GM23338 (cell line): ENCODE data around the gene PA2G4. TPM values are rescaled to one million over a fixed set of nuclear protein-coding genes. Genes with fewer than 3 reads are reported as not detected.
A peak's percentile ranks its signal among the peaks of the same experiment; 100 is the strongest.

ENCODE experiments used
- ATAC-seq: fragments of 200-7000 bp; cut with Tn5 transposase; 3 replicates; pipeline ENCODE4 v1.9.1; 2020
- DNase-seq: peaks from one replicate; pipeline ENCODE4 v3.0.0-alpha.2; 2015; ENCODE audit warnings: low spot score
- H2AFZ ChIP-seq: fragments of 200-600 bp; sonication (generic); 2 replicates; pipeline ENCODE4 v1.8.0; 2016; ENCODE audit warnings: antibody characterized with exemption, mild to moderate bottlenecking, moderate library complexity
- H3F3A ChIP-seq: fragments of 200-600 bp; sonication (generic); replicated peaks from 2 replicates; pipeline ENCODE4 v1.8.0; 2017; ENCODE audit warnings: antibody characterized with exemption, mixed run types, low read depth
- H3K27ac ChIP-seq: fragments of 200-600 bp; sonication (generic); 2 replicates; pipeline ENCODE4 v1.6.1; 2016; ENCODE audit warnings: low read depth
- H3K27me3 ChIP-seq: fragments of 200-600 bp; sonication (generic); 2 replicates; pipeline ENCODE4 v1.8.0; 2016; ENCODE audit warnings: mild to moderate bottlenecking, mixed run types, moderate library complexity; ENCODE audit not compliant: insufficient read depth
- H3K36me3 ChIP-seq: fragments of 200-600 bp; sonication (generic); 2 replicates; pipeline ENCODE4 v1.8.0; 2016; ENCODE audit warnings: mild to moderate bottlenecking; ENCODE audit not compliant: insufficient read depth
- H3K4me1 ChIP-seq: fragments of 200-600 bp; sonication (generic); 2 replicates; pipeline ENCODE4 v1.8.0; 2016; ENCODE audit warnings: mild to moderate bottlenecking, moderate library complexity; ENCODE audit not compliant: insufficient read depth
- H3K4me2 ChIP-seq: fragments of 200-600 bp; sonication (generic); 2 replicates; pipeline ENCODE4 v1.7.1; 2017; ENCODE audit warnings: mixed run types
- H3K4me3 ChIP-seq: fragments of 200-600 bp; sonication (generic); 2 replicates; pipeline ENCODE4 v1.6.1; 2016; ENCODE audit warnings: mixed run types
- H3K79me2 ChIP-seq: fragments of 200-600 bp; sonication (generic); replicated peaks from 2 replicates; pipeline ENCODE4 v1.8.0; 2017; ENCODE audit warnings: mild to moderate bottlenecking; ENCODE audit not compliant: insufficient read depth
- H3K9me2 ChIP-seq: fragments of 200-600 bp; sonication (generic); 2 replicates; pipeline ENCODE4 v1.8.0; 2017; ENCODE audit not compliant: insufficient read depth
- H4K20me1 ChIP-seq: fragments of 200-600 bp; sonication (generic); replicated peaks from 2 replicates; pipeline ENCODE4 v1.8.0; 2017; ENCODE audit warnings: mild to moderate bottlenecking; ENCODE audit not compliant: insufficient read depth
- H3K27ac Mint-ChIP-seq: 2 replicates; pipeline ENCODE4 v1.8.0; 2020; ENCODE audit warnings: inconsistent platforms, mild to moderate bottlenecking, moderate library complexity, mixed read lengths
- H3K27me3 Mint-ChIP-seq: 3 replicates; pipeline ENCODE4 v1.8.0; 2022; ENCODE audit warnings: low read depth, mild to moderate bottlenecking, moderate library complexity, mixed read lengths, inconsistent platforms; ENCODE audit not compliant: insufficient read depth, poor library complexity
- H3K36me3 Mint-ChIP-seq: 3 replicates; pipeline ENCODE4 v1.8.0; 2021; ENCODE audit warnings: low read depth, mild to moderate bottlenecking, inconsistent platforms, moderate library complexity, mixed read lengths
- H3K4me1 Mint-ChIP-seq: 3 replicates; pipeline ENCODE4 v1.8.0; 2020; ENCODE audit warnings: mild to moderate bottlenecking, inconsistent platforms, mixed read lengths
- H3K4me3 Mint-ChIP-seq: 3 replicates; pipeline ENCODE4 v1.8.0; 2021; ENCODE audit warnings: moderate library complexity, mild to moderate bottlenecking, inconsistent platforms, mixed read lengths
- H3K9me3 Mint-ChIP-seq: 3 replicates; pipeline ENCODE4 v1.8.0; 2020; ENCODE audit warnings: moderate library complexity, mild to moderate bottlenecking, inconsistent platforms, mixed read lengths
- CREB1 ChIP-seq: fragments of 250-450 bp; sonication (Bioruptor Pico); IDR thresholded peaks from 2 replicates; pipeline ENCODE4 v1.5.0; 2020; ENCODE audit warnings: low read depth, mild to moderate bottlenecking, moderate library complexity
- CTCF ChIP-seq, 2 experiments: fragments of 200-600 bp in 1 of 2; sonication (generic) in 1 of 2; conservative IDR thresholded peaks; 2 replicates each; pipeline versions ENCODE4 v1.5.1 to v1.6.1; 2016 to 2017; ENCODE audit warnings: antibody characterized with exemption in 2 of 2, low read depth in 2 of 2, mild to moderate bottlenecking in 2 of 2, moderate library complexity in 1 of 2
- ETS1 ChIP-seq: IDR thresholded peaks from 2 replicates; pipeline ENCODE4 v1.6.1; 2016; ENCODE audit warnings: antibody characterized with exemption
- NANOG ChIP-seq: IDR thresholded peaks from 2 replicates; pipeline ENCODE4 v1.6.1; 2016; ENCODE audit warnings: antibody characterized with exemption, borderline replicate concordance
- POLR2AphosphoS5 ChIP-seq: IDR thresholded peaks from 2 replicates; pipeline ENCODE4 v1.6.1; 2016; ENCODE audit warnings: antibody characterized with exemption, low read depth
- STAT1 ChIP-seq: IDR thresholded peaks from one replicate; pipeline ENCODE4 v1.6.1; 2016; ENCODE audit warnings: antibody characterized with exemption; ENCODE audit not compliant: unreplicated experiment
- ZNF462 ChIP-seq: fragments of 250-450 bp; sonication (Bioruptor Pico); IDR thresholded peaks from 2 replicates; pipeline ENCODE4 v1.5.0; 2020; ENCODE audit warnings: mild to moderate bottlenecking, moderate library complexity
- polyA plus RNA-seq: library from polyadenylated mRNA; unstranded; fragments of >200 nt; fragmentation: Nextera tagmentation; extraction: Ambion mirVana; gene quantifications from 2 replicates; pipeline ENCODE4 v1.2.1, GENCODE V29; 2016
- total RNA-seq: library from RNA; depleted of rRNA; stranded (reverse); fragments of >200 nt; shearing (Covaris generic); gene quantifications from 2 replicates; pipeline ENCODE4 v1.2.3, GENCODE V29; 2014

PA2G4 gene
- total and polyA plus RNA-seq, 2 experiments from 2014 or later = 237 to 373 TPM

GRCh38 chr12:56114084-56114483 is 9.7 kb downstream of the PA2G4 start (continued):
- TF ChIP-seq ZNF462 (CRISPR knock-in tag) = no peak

GRCh38 chr12:56115329-56115728 is 11.0 kb downstream of the PA2G4 start:
- H3K27me3 ChIP-seq = no peaks in the 10 kb centered on the region
- H4K20me1 ChIP-seq = no peaks in the 10 kb centered on the region
- peak overlapping the region; percentile 6 for H2AFZ ChIP-seq
- Mint-ChIP-seq H3K9me3 (peaks cover 6% of the 10 kb centered on the region; the same call in 2 of the 3 replicates), H3K27me3 (peaks cover 22% of the 10 kb centered on the region), H3K4me3 (peak overlapping the region; percentile 94), H3K27ac (peak overlapping the region; percentile 100), H3K36me3 (peaks cover 61% of the 10 kb centered on the region), H3K4me1 (peaks cover 19% of the 10 kb centered on the region)
- H3K4me2 ChIP-seq = peak overlapping the region; percentile 90
- H3K9me2 ChIP-seq = no peaks in the 10 kb centered on the region
- peak overlapping the region; percentile 96; the same call in 1 of the 2 replicates for H3K27ac ChIP-seq
- peaks cover 10% of the 10 kb centered on the region for H3K4me1 ChIP-seq
- H3K4me3 ChIP-seq = peak overlapping the region; percentile 86
- DNase-seq = peak; percentile 42
- peaks cover 21% of the 10 kb centered on the region for H3K36me3 ChIP-seq
- peaks cover 12% of the 10 kb centered on the region for H3K79me2 ChIP-seq
- H3F3A ChIP-seq = peaks cover 35% of the 10 kb centered on the region
- no peak for ATAC-seq
- TF ChIP-seq STAT1 (no peak), POLR2AphosphoS5 (no peak), CREB1 (no peak), NANOG (no peak), CTCF (conservative IDR thresholded peaks at IDR 0.05; ENCODE audit: low read depth in 2 of 2) (no peak), ETS1 (no peak), ZNF462 (CRISPR knock-in tag) (no peak)
